GM12878 (cell line): ENCODE measurements around the gene PTPRM. TPM values are rescaled to one million over a fixed set of nuclear protein-coding genes. Genes with fewer than 3 reads are reported as not detected.

Experiments
- ATAC-seq: fragments of 200-7000 bp; cut with Tn5 transposase; 3 replicates; pipeline ENCODE4 v1.9.1; 2020; ENCODE audit warnings: mild to moderate bottlenecking, moderate library complexity
- BruUV-seq: library from RNA; stranded (reverse); fragments of 400-500 nt; replicated peaks from 2 replicates; lab custom pipeline; 2021; lab: Mats Ljungman, UMichigan
- CTCF ChIA-PET: fragments of 300-600 bp; sonication (Branson Sonifier 250); formaldehyde crosslinking; extraction: SDS; loops from one replicate; lab custom pipeline; 2021; ENCODE audit warnings: inconsistent platforms; lab: Yijun Ruan, JAX
- POLR2A ChIA-PET: fragments of 350-600 bp; formaldehyde crosslinking; extraction: SDS; loops from one replicate; lab custom pipeline; 2021; ENCODE audit warnings: inconsistent platforms; lab: Charles Lee
- RAD21 ChIA-PET: fragments of 300-600 bp; sonication (Branson Sonifier 250); formaldehyde crosslinking; loops from one replicate; lab custom pipeline; 2023; ENCODE audit warnings: antibody characterized with exemption; ENCODE audit not compliant: unreplicated experiment; lab: Charles Lee
- SMC1A ChIA-PET: fragments of 300-600 bp; sonication (Branson Sonifier 250); formaldehyde crosslinking; loops from one replicate; lab custom pipeline; 2023; ENCODE audit not compliant: unreplicated experiment, uncharacterized antibody; lab: Charles Lee
- DNase-seq: peaks from one replicate; pipeline ENCODE4 v3.0.0-alpha.2; 2011; ENCODE audit warnings: low read depth, low spot score
- FAIRE-seq: peaks from 3 replicates; lab custom pipeline; 2011; peaks lifted over from hg19 to GRCh38; lab: Jason Lieb, UNC
- H2AFZ ChIP-seq: 2 replicates; pipeline ENCODE4 v1.6.0; 2011; ENCODE audit warnings: low read depth, low read length, control low read depth; ENCODE audit not compliant: control insufficient read depth
- H3K27ac ChIP-seq: 2 replicates; pipeline ENCODE4 v1.5.1; 2011; ENCODE audit warnings: control low read depth; ENCODE audit not compliant: control insufficient read depth, insufficient read depth
- H3K27me3 ChIP-seq, 2 experiments: replicated peaks in 1 of 2; 2 replicates each; pipeline versions ENCODE4 v1.6.0 to v1.6.1; 2011; ENCODE audit warnings: low read length in 1 of 2; ENCODE audit not compliant: control insufficient read depth in 2 of 2, insufficient read depth in 2 of 2
- H3K36me3 ChIP-seq, 2 experiments: 2 replicates each; pipeline ENCODE4 v1.5.1; 2011; ENCODE audit warnings: low read length in 1 of 2; ENCODE audit not compliant: control insufficient read depth in 2 of 2, insufficient read depth in 2 of 2
- H3K4me1 ChIP-seq: 2 replicates; pipeline ENCODE4 v1.6.1; 2011; ENCODE audit warnings: mild to moderate bottlenecking, low read length, moderate library complexity, mixed read lengths; ENCODE audit not compliant: control insufficient read depth, insufficient read depth
- H3K4me2 ChIP-seq: 2 replicates; pipeline ENCODE4 v1.6.0; 2011; ENCODE audit warnings: control low read depth; ENCODE audit not compliant: control insufficient read depth, insufficient read depth
- H3K4me3 ChIP-seq: fragments of 200-600 bp; sonication (generic); 2 replicates; pipeline ENCODE4 v1.5.1; 2016
- H3K79me2 ChIP-seq: 2 replicates; pipeline ENCODE4 v1.6.0; 2011; ENCODE audit warnings: low read length; ENCODE audit not compliant: control insufficient read depth, insufficient read depth
- H3K9ac ChIP-seq: 2 replicates; pipeline ENCODE4 v1.8.0; 2011; ENCODE audit warnings: low read length, control low read depth, mixed read lengths; ENCODE audit not compliant: control insufficient read depth, insufficient read depth
- H3K9me3 ChIP-seq: replicated peaks from 3 replicates; pipeline ENCODE4 v1.5.1; 2011; ENCODE audit warnings: mild to moderate bottlenecking, low read length; ENCODE audit not compliant: control insufficient read depth, insufficient read depth
- H4K20me1 ChIP-seq: 2 replicates; pipeline ENCODE4 v1.6.0; 2011; ENCODE audit not compliant: control insufficient read depth, insufficient read depth
- HCFC1 ChIP-seq: fragments of 150-350 bp; IDR thresholded peaks from 2 replicates; pipeline ENCODE4 v1.6.1; 2014; ENCODE audit warnings: low read length
- HDAC6 ChIP-seq: fragments of 200-600 bp; sonication (generic); IDR thresholded peaks from one replicate; pipeline ENCODE4 v1.8.0; 2017; ENCODE audit warnings: antibody characterized with exemption; ENCODE audit not compliant: unreplicated experiment
- NR2C1 ChIP-seq: fragments of 450-650 bp; IDR thresholded peaks from 2 replicates; pipeline ENCODE4 v1.6.1; 2017; ENCODE audit warnings: antibody characterized with exemption, mild to moderate bottlenecking, moderate library complexity
- SMAD1 ChIP-seq: fragments of 450-650 bp; IDR thresholded peaks from 2 replicates; pipeline ENCODE4 v1.6.1; 2018; ENCODE audit warnings: mild to moderate bottlenecking, low read depth; ENCODE audit not compliant: partially characterized antibody
- WGBS: methylation state at CpG from one replicate; pipeline ENCODE4 v1.1.6; 2016; ENCODE audit warnings: low lambda C conversion rate; ENCODE audit not compliant: insufficient replicate concordance, insufficient coverage; ENCODE audit errors: missing lambda C conversion rate; 5-methylcytosine and 5-hydroxymethylcytosine counted together
- in situ Hi-C: fragments of 300-500 bp; cut with MboI; formaldehyde crosslinking; loops from 9 replicates; pipeline ENCODE4 v1.14.3; 2018; ENCODE audit warnings: mixed read lengths
- intact Hi-C: fragments of 100-400 bp; cut with micrococcal nuclease; formaldehyde crosslinking; loops from one replicate; pipeline ENCODE4 v1.14.2; 2022; ENCODE audit not compliant: unreplicated experiment
- polyA plus RNA-seq, 11 experiments: library from polyadenylated mRNA; depleted of rRNA in 4 of 11; unstranded in 6 of 11; stranded (reverse) in 5 of 11; fragments of >200 nt; fragmentation: Nextera tagmentation in 4 of 11; fragmentation: Illumina TruSeq in 1 of 11; extraction: Ambion mirVana in 4 of 11; extraction: Trizol in 1 of 11; gene quantifications; 1 replicate in 1 of 11; 2 replicates in 10 of 11; pipeline versions ENCODE4 v1.2.1 to v1.2.3, GENCODE V29; 2011 to 2016; ENCODE audit warnings: inconsistent platforms in 2 of 11, missing spikeins in 2 of 11, low read depth in 1 of 11
- total RNA-seq, 4 experiments: library from RNA; depleted of rRNA in 3 of 4; stranded (reverse); fragments of >200 nt in 3 of 4; fragmentation: Illumina TruSeq in 1 of 4; extraction: Trizol in 1 of 4; gene quantifications; 2 replicates each; pipeline versions ENCODE4 v1.2.1 to v1.2.3, GENCODE V29; 2013 to 2021
- TF ChIP-seq, protein P1 (sequence below): IDR thresholded peaks from 2 replicates; pipeline ENCODE4 v1.6.1; 2012; ENCODE audit warnings: mild to moderate bottlenecking, low read depth, low read length
- TF ChIP-seq, protein P2 (sequence below): fragments of 450-650 bp; IDR thresholded peaks from 2 replicates; pipeline ENCODE4 v1.6.1; 2017; ENCODE audit warnings: mild to moderate bottlenecking, moderate library complexity

Gene PTPRM
- total and polyA plus RNA-seq, 10 of the 15 experiments (the other 5 are each of a cell fraction or from before 2014, with no cell fraction given) = 0.07 to 22.6 (median 0.60) TPM

DNA sequence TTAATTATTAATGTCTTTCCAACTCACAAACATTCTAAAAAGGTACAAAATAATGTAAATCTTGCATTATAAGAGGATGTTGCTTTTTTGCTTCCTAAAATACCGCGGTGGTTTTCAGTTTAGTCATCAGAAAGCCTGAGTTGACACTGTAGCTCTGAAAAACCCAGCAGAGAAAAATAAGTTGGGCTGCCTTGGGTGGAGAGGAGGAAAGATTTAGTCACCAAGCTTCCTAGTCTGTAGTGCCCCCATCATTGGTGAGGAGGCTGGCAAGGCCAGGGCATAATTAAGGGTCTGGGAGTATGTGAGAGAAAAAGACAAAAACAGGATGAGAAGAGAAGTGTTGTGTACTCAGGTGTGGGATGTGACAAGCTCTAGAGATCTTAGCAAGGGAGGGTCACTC lies 5.7 kb downstream of the PTPRM start:
- ATAC-seq (peak; percentile 73), DNase-seq (peak; percentile 23), FAIRE-seq (no peak)
- no TSS peak for BruUV-seq
- no peak overlapping the region for H3K4me2 ChIP-seq
- CTCF ChIA-PET = no interaction called here
- H3K9ac ChIP-seq = no peak overlapping the region
- H3K27me3 ChIP-seq = no peaks in the 10 kb centered on the region
- H2AFZ ChIP-seq = no peak overlapping the region
- H4K20me1 ChIP-seq = no peaks in the 10 kb centered on the region
- POLR2A ChIA-PET = no interaction called here
- SMC1A ChIA-PET = no interaction called here
- in situ Hi-C loops = no loop called here
- intact Hi-C loops = no loop called here
- no peaks in the 10 kb centered on the region for H3K36me3 ChIP-seq
- TF ChIP-seq HCFC1 = no peak
- no peak for TF ChIP-seq NR2C1
- no peak for TF ChIP-seq SMAD1
- TF ChIP-seq, protein P1, sequence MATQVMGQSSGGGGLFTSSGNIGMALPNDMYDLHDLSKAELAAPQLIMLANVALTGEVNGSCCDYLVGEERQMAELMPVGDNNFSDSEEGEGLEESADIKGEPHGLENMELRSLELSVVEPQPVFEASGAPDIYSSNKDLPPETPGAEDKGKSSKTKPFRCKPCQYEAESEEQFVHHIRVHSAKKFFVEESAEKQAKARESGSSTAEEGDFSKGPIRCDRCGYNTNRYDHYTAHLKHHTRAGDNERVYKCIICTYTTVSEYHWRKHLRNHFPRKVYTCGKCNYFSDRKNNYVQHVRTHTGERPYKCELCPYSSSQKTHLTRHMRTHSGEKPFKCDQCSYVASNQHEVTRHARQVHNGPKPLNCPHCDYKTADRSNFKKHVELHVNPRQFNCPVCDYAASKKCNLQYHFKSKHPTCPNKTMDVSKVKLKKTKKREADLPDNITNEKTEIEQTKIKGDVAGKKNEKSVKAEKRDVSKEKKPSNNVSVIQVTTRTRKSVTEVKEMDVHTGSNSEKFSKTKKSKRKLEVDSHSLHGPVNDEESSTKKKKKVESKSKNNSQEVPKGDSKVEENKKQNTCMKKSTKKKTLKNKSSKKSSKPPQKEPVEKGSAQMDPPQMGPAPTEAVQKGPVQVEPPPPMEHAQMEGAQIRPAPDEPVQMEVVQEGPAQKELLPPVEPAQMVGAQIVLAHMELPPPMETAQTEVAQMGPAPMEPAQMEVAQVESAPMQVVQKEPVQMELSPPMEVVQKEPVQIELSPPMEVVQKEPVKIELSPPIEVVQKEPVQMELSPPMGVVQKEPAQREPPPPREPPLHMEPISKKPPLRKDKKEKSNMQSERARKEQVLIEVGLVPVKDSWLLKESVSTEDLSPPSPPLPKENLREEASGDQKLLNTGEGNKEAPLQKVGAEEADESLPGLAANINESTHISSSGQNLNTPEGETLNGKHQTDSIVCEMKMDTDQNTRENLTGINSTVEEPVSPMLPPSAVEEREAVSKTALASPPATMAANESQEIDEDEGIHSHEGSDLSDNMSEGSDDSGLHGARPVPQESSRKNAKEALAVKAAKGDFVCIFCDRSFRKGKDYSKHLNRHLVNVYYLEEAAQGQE = no peak
- TF ChIP-seq HDAC6 = no peak
- TF ChIP-seq, protein P2, sequence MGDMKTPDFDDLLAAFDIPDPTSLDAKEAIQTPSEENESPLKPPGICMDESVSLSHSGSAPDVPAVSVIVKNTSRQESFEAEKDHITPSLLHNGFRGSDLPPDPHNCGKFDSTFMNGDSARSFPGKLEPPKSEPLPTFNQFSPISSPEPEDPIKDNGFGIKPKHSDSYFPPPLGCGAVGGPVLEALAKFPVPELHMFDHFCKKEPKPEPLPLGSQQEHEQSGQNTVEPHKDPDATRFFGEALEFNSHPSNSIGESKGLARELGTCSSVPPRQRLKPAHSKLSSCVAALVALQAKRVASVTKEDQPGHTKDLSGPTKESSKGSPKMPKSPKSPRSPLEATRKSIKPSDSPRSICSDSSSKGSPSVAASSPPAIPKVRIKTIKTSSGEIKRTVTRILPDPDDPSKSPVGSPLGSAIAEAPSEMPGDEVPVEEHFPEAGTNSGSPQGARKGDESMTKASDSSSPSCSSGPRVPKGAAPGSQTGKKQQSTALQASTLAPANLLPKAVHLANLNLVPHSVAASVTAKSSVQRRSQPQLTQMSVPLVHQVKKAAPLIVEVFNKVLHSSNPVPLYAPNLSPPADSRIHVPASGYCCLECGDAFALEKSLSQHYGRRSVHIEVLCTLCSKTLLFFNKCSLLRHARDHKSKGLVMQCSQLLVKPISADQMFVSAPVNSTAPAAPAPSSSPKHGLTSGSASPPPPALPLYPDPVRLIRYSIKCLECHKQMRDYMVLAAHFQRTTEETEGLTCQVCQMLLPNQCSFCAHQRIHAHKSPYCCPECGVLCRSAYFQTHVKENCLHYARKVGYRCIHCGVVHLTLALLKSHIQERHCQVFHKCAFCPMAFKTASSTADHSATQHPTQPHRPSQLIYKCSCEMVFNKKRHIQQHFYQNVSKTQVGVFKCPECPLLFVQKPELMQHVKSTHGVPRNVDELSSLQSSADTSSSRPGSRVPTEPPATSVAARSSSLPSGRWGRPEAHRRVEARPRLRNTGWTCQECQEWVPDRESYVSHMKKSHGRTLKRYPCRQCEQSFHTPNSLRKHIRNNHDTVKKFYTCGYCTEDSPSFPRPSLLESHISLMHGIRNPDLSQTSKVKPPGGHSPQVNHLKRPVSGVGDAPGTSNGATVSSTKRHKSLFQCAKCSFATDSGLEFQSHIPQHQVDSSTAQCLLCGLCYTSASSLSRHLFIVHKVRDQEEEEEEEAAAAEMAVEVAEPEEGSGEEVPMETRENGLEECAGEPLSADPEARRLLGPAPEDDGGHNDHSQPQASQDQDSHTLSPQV = no peak
- H3K4me1 ChIP-seq = no peaks in the 10 kb centered on the region
- WGBS = 2% methylated on average over 2 of the region's 2 CpGs
- RAD21 ChIA-PET = no interaction called here
- H3K79me2 ChIP-seq = no peaks in the 10 kb centered on the region
- no peak overlapping the region for H3K27ac ChIP-seq
- no peaks in the 10 kb centered on the region; the same call in 2 of the 3 replicates for H3K9me3 ChIP-seq
- no peak overlapping the region for H3K4me3 ChIP-seq
